Left lung (tissue), 10 donors: ENCODE data around the gene DNAAF5. TPM values are rescaled to one million over a fixed set of nuclear protein-coding genes. Genes with fewer than 3 reads are reported as not detected.
"Not testable (repeated sequence)": the region's sequence is repeated elsewhere in the genome, so short reads cannot be mapped to it uniquely, and the experiment has no call there.

Source experiments
- ATAC-seq: fragments of 200-7000 bp; cut with Tn5 transposase; one replicate; pipeline ENCODE4 v1.9.1; 2020; ENCODE audit warnings: moderate library complexity
- DNase-seq, 4 donors: peaks; one replicate each; pipeline ENCODE4 v3.0.0-alpha.2; 2013 to 2020
- H3K27ac ChIP-seq, 2 donors: fragments of 200-600 bp; sonication (generic) in 1 of 2; one replicate each; pipeline versions ENCODE4 v1.5.0 to v1.8.0; 2020 to 2021
- H3K27me3 ChIP-seq, 2 donors: fragments of 200-600 bp; sonication (generic) in 1 of 2; one replicate each; pipeline versions ENCODE4 v1.5.0 to v1.8.0; 2020 to 2021
- H3K36me3 ChIP-seq, 2 donors: fragments of 200-600 bp; sonication (generic) in 1 of 2; one replicate each; pipeline versions ENCODE4 v1.5.0 to v1.8.0; 2020 to 2021
- H3K4me1 ChIP-seq, 2 donors: fragments of 200-600 bp; one replicate each; pipeline ENCODE4 v1.8.0; 2021
- H3K4me3 ChIP-seq, 2 donors: fragments of 200-600 bp; sonication (generic) in 1 of 2; one replicate each; pipeline versions ENCODE4 v1.5.0 to v1.8.0; 2020 to 2021; ENCODE audit warnings: mild to moderate bottlenecking in 1 of 2
- H3K9me3 ChIP-seq, 2 donors: fragments of 200-600 bp; sonication (generic) in 1 of 2; one replicate each; pipeline versions ENCODE4 v1.5.0 to v1.8.0; 2020 to 2021
- intact Hi-C, 2 donors: fragments of 100-400 bp; cut with DNase I; formaldehyde crosslinking; loops; one replicate each; pipeline versions ENCODE4 v1.11.2 to v1.14.2; 2022
- polyA plus RNA-seq, 6 donors: library from polyadenylated mRNA; unstranded; fragments of 120-200 nt; gene quantifications; one replicate each; pipeline ENCODE4 v1.2.1, GENCODE V29; 2013; ENCODE audit not compliant: insufficient read length in 6 of 6
- total RNA-seq, 2 donors: library from RNA; stranded (reverse); fragmentation: NEBNext Ultra II Directional; extraction: Animal tissue kit (Norgen Biotek cat#: 25700); gene quantifications; one replicate each; pipeline ENCODE4 v1.2.1, GENCODE V29; 2021
- TF ChIP-seq, protein P1 (sequence below), 2 donors: fragments of 200-600 bp; sonication (generic) in 1 of 2; IDR thresholded peaks; one replicate each; pipeline versions ENCODE4 v1.5.0 to v1.8.0; 2021; ENCODE audit warnings: antibody characterized with exemption in 2 of 2
- donor health status: DM: no; HTN: yes; CAD: no.
- donor health status: DM: no; HTN: no; CAD: no.

DNAAF5 gene
- total and polyA plus RNA-seq, 8 donors = 19.9 to 30.6 (median 26.2) TPM

DNA sequence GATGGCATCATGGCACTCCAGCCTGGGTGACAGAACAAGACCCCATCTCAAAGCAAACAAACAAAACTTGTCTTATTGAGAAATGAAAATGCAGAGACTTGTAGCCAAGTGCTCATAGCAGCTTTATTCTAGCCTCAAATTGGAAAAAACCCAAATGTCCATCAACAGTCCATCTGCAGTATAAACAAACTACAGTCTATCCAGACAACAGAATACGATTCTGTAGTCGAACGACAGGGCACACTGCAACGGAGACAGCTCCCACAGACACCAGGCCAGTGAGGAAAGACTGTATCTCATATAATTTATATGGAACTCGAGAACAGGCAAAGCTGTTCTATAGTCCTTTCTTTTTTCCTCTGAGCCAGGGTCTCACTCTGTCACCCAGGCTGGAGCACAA, 65.0 kb downstream of the DNAAF5 start:
- Histone ChIP-seq H3K27ac (no peak overlapping the region), H3K4me1 (no peaks in the 10 kb centered on the region), H3K4me3 (no peak overlapping the region), H3K9me3 (no peaks in the 10 kb centered on the region), H3K36me3 (no peaks in the 10 kb centered on the region), H3K27me3 (no peaks in the 10 kb centered on the region)
- TF ChIP-seq, protein P1, sequence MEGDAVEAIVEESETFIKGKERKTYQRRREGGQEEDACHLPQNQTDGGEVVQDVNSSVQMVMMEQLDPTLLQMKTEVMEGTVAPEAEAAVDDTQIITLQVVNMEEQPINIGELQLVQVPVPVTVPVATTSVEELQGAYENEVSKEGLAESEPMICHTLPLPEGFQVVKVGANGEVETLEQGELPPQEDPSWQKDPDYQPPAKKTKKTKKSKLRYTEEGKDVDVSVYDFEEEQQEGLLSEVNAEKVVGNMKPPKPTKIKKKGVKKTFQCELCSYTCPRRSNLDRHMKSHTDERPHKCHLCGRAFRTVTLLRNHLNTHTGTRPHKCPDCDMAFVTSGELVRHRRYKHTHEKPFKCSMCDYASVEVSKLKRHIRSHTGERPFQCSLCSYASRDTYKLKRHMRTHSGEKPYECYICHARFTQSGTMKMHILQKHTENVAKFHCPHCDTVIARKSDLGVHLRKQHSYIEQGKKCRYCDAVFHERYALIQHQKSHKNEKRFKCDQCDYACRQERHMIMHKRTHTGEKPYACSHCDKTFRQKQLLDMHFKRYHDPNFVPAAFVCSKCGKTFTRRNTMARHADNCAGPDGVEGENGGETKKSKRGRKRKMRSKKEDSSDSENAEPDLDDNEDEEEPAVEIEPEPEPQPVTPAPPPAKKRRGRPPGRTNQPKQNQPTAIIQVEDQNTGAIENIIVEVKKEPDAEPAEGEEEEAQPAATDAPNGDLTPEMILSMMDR (IDR thresholded peaks at IDR 0.05) = no peak
- peak in 2 of 4 donors; percentile 0 to 67 for DNase-seq
- ATAC-seq = no peak
- intact Hi-C loops = no loop called here

DNA sequence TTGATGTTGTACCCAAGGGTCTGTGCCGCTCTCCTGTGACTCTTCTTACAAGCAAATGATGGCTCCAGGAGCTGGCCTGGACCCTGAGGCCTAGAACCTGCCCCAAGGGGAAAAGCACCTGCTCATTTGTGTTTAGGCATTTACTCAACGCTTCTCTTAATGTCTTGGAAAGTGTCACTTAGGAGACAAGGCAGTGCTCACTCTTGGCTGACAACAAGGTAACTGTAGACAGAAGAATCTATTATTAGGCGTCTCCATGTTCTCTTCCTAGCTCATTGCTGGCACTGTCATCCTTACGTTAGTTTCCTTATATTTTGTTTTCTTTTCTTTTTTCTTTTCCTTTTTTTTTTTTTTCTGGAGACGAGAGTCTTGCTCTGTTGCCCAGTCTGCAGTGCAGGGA, 67.7 kb downstream of the DNAAF5 start:
- no peak for DNase-seq
- no peaks in the 10 kb centered on the region for H3K9me3 ChIP-seq
- intact Hi-C loops = no loop called here
- H3K4me1 ChIP-seq = no peaks in the 10 kb centered on the region
- TF ChIP-seq, protein P1 (IDR thresholded peaks at IDR 0.05) = no peak
- no peaks in the 10 kb centered on the region for H3K36me3 ChIP-seq
- H3K27ac ChIP-seq = no peak overlapping the region
- no peak overlapping the region for H3K4me3 ChIP-seq
- no peak for ATAC-seq
- H3K27me3 ChIP-seq = no peaks in the 10 kb centered on the region

DNA sequence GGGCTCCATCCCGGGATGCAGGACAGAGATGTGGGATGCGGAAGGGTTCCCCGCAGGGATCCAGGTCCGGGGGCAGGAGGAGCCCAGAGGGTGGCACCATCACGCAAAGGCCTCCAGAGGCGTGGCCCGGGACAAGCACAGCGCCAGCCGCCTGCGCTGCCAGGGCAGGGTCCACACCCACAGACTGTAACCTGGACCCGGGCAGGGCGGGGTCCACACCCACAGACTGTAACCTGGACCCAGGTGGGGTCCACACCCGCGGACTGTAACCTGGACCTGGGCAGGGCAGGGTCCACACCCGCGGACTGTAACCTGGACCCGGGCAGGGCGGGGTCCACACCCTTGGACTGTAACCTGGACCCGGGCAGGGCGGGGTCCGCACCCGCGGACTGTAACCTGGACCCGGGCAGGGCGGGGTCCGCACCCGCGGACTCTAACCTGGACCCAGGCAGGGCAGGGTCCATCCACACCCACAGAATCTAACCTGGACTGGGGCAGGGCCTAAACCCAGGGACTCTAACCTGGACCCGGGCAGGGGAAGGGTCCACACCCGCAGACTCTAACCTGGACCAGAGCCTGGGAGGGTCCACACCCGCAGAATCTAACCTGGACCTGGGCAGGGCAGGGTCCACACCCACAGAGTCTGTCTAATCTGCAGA, 68.3 kb downstream of the DNAAF5 start:
- H3K4me1 ChIP-seq = peaks cover 0 to 3% of the 10 kb centered on the region in 2 donors
- no peaks in the 10 kb centered on the region for H3K9me3 ChIP-seq
- intact Hi-C loops = no loop called here
- no peak overlapping the region for H3K4me3 ChIP-seq
- no peaks in the 10 kb centered on the region for H3K27me3 ChIP-seq
- ATAC-seq (no peak), DNase-seq (no peak)
- TF ChIP-seq, protein P1 (IDR thresholded peaks at IDR 0.05) = no peak
- H3K36me3 ChIP-seq = no peaks in the 10 kb centered on the region
- no peak overlapping the region for H3K27ac ChIP-seq

DNA sequence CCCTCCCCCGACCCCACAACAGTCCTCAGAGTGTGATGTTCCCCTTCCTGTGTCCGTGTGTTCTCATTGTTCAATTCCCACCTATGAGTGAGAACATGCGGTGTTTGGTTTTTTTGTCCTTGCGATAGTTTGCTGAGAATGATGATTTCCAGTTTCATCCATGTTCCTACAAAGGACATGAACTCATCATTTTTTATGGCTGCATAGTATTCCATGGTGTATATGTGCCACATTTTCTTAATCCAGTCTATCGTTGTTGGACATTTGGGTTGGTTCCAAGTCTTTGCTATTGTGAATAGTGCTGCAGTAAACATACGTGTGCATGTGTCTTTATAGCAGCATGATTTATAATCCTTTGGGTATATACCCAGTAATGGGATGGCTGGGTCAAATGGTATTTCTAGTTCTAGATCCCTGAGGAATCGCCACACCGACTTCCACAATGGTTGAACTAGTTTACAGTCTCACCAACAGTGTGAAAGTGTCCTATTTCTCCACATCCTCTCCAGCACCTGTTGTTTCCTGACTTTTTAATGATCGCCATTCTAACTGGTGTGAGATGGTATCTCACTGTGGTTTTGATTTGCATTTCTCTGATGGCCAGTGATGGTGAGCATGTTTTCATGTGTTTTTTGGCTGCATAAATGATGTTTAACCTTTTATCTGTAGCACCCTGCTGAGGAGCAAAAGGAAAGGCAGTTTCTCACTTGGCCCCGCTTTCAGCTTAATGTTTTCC, 70.1 kb downstream of the DNAAF5 start:
- H3K27me3 ChIP-seq, ATAC-seq, H3K27ac ChIP-seq, DNase-seq, H3K36me3 ChIP-seq, H3K9me3 ChIP-seq, H3K4me3 ChIP-seq, intact Hi-C loops: not testable (repeated sequence)
- H3K4me1 ChIP-seq = peaks cover under 1 to 15% of the 10 kb centered on the region in 2 donors

DNA sequence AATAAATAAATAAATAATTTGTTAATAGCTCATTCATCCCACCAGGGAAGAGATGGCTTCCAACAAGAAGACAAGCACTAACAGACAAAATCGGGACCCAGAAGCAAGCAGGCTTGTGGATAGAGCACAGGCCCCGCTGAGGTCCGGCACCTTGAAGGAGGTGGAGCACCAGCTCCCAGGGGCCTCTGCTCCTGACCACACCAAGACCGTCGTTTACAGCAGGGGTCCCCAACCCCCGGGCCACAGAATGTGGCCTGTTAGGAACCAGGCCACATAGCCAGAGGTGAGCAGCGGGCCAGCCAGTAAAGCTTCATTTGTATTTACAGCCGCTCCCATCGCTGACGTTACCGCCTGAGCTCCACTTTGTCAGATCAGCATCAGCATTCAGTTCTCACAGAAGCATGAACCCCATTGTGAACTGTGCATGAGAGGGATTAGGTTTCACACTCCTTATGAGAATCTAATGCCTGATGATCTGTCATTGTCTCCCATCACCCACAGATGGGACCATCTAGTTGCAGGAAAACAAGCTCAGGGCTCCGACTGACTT, 72.5 kb downstream of the DNAAF5 start:
- Histone ChIP-seq H3K4me1 (peaks cover 7 to 30% of the 10 kb centered on the region in 2 donors), H3K27me3 (no peaks in the 10 kb centered on the region), H3K36me3 (no peaks in the 10 kb centered on the region), H3K27ac (no peak overlapping the region), H3K4me3 (no peak overlapping the region), H3K9me3 (no peaks in the 10 kb centered on the region)
- TF ChIP-seq, protein P1 (IDR thresholded peaks at IDR 0.05) = no peak
- ATAC-seq (no peak), DNase-seq (no peak)
- intact Hi-C loops = no loop called here
